K562 (cell line): ENCODE data around the gene ST6GAL1. TPM values are rescaled to one million over a fixed set of nuclear protein-coding genes. Genes with fewer than 3 reads are reported as not detected.

Source experiments
- CBX1 ChIP-seq: sonication (generic); IDR thresholded peaks from 2 replicates; pipeline ENCODE4 v1.6.1; 2016; ENCODE audit warnings: antibody characterized with exemption, low read depth, mild to moderate bottlenecking
- ETV5 ChIP-seq: sonication (generic); formaldehyde crosslinking; IDR thresholded peaks from 2 replicates; pipeline ENCODE4 v1.4.0; 2020; ENCODE audit warnings: low read depth, mild to moderate bottlenecking, missing genetic modification reagents
- GTF2F1 ChIP-seq: IDR thresholded peaks from 2 replicates; pipeline ENCODE4 v1.6.1; 2011; ENCODE audit warnings: low read depth, low read length, improper control_type of control experiment
- HLTF ChIP-seq: fragments of 450-650 bp; IDR thresholded peaks from 2 replicates; pipeline ENCODE4 v1.6.1; 2016
- KAT7 ChIP-seq: sonication (generic); formaldehyde crosslinking; IDR thresholded peaks from 2 replicates; pipeline ENCODE4 v1.8.0; 2022; ENCODE audit warnings: missing genetic modification reagents, mild to moderate bottlenecking, borderline replicate concordance
- MTA1 ChIP-seq: fragments of 450-650 bp; IDR thresholded peaks from 2 replicates; pipeline ENCODE4 v1.6.1; 2017; ENCODE audit warnings: borderline replicate concordance
- NFATC3 ChIP-seq: fragments of 450-650 bp; IDR thresholded peaks from 2 replicates; pipeline ENCODE4 v1.6.1; 2017; ENCODE audit warnings: mild to moderate bottlenecking
- RAD21 ChIP-seq, 2 experiments: fragments of 250-450 bp in 1 of 2; fragments of 450-650 bp in 1 of 2; sonication (Bioruptor Pico) in 1 of 2; formaldehyde crosslinking in 1 of 2; IDR thresholded peaks in 1 of 2; conservative IDR thresholded peaks in 1 of 2; 2 replicates each; pipeline versions ENCODE4 v1.4.0 to v1.8.0; 2020 to 2022; ENCODE audit warnings: mild to moderate bottlenecking in 2 of 2, moderate library complexity in 1 of 2
- RB1 ChIP-seq: fragments of 450-650 bp; IDR thresholded peaks from 2 replicates; pipeline ENCODE4 v1.6.1; 2017; ENCODE audit warnings: low read depth, mild to moderate bottlenecking
- SMARCA4 ChIP-seq: fragments of 450-650 bp; IDR thresholded peaks from 2 replicates; pipeline ENCODE4 v1.6.1; 2016
- SP1 ChIP-seq: sonication (generic); formaldehyde crosslinking; IDR thresholded peaks from 2 replicates; pipeline ENCODE4 v1.8.1; 2022; ENCODE audit warnings: mild to moderate bottlenecking, missing genetic modification reagents
- TARDBP ChIP-seq: fragments of 450-650 bp; IDR thresholded peaks from 2 replicates; pipeline ENCODE4 v1.6.1; 2016
- ZBTB1 ChIP-seq: sonication (generic); formaldehyde crosslinking; IDR thresholded peaks from 2 replicates; pipeline ENCODE4 v1.8.1; 2023; ENCODE audit warnings: missing genetic modification reagents, low read depth, mild to moderate bottlenecking, borderline replicate concordance
- ZNF24 ChIP-seq: fragments of 450-650 bp; IDR thresholded peaks from 2 replicates; pipeline ENCODE4 v1.6.1; 2016
- ZNF644 ChIP-seq: fragments of 200-800 bp; sonication (Bioruptor generic); IDR thresholded peaks from 2 replicates; pipeline ENCODE4 v1.6.1; 2016; ENCODE audit warnings: low read depth, missing genetic modification characterization, missing compliant biosample characterization
- polyA plus RNA-seq, 8 experiments: library from polyadenylated mRNA; depleted of rRNA in 4 of 8; stranded (reverse) in 5 of 8; unstranded in 3 of 8; fragments of >200 nt; fragmentation: Nextera tagmentation in 2 of 8; fragmentation: Illumina TruSeq in 1 of 8; extraction: Ambion mirVana in 2 of 8; extraction: Trizol in 1 of 8; gene quantifications; 2 replicates each; pipeline versions ENCODE4 v1.2.1 to v1.2.3, GENCODE V29; 2011 to 2014; ENCODE audit warnings: inconsistent platforms in 1 of 8, missing spikeins in 1 of 8
- total RNA-seq, 7 experiments: library from RNA; depleted of rRNA in 6 of 7; stranded (reverse); fragments of >200 nt in 6 of 7; fragmentation: Illumina TruSeq in 2 of 7; extraction: Trizol in 2 of 7; gene quantifications; 2 replicates each; pipeline versions ENCODE4 v1.2.1 to v1.2.3, GENCODE V29; 2011 to 2021; ENCODE audit warnings: low replicate concordance in 1 of 7
- TF ChIP-seq, protein P1 (sequence below), 2 experiments: IDR thresholded peaks; 2 replicates each; pipeline ENCODE4 v1.6.1; 2011; ENCODE audit warnings: borderline replicate concordance in 1 of 2, control low read depth in 1 of 2, low read depth in 1 of 2, low read length in 1 of 2, mild to moderate bottlenecking in 1 of 2, mixed read lengths in 1 of 2, moderate library complexity in 1 of 2; ENCODE audit not compliant: insufficient read depth in 1 of 2, insufficient read length in 1 of 2, poor library complexity in 1 of 2, severe bottlenecking in 1 of 2; ENCODE audit errors: extremely low read depth in 1 of 2
- TF ChIP-seq, protein P2 (sequence below): sonication (generic); formaldehyde crosslinking; IDR thresholded peaks from 2 replicates; pipeline ENCODE4 v1.8.1; 2023; ENCODE audit warnings: mild to moderate bottlenecking, missing genetic modification reagents
- TF ChIP-seq, protein P3 (sequence below): sonication (generic); formaldehyde crosslinking; IDR thresholded peaks from 2 replicates; pipeline ENCODE4 v1.4.0; 2020; ENCODE audit warnings: mild to moderate bottlenecking, missing genetic modification reagents
- TF ChIP-seq, protein P4 (sequence below): fragments of 450-650 bp; IDR thresholded peaks from 2 replicates; pipeline ENCODE4 v1.6.1; 2018; ENCODE audit warnings: mild to moderate bottlenecking, low read depth; ENCODE audit not compliant: partially characterized antibody

The ST6GAL1 gene
- total and polyA plus RNA-seq, 9 of the 15 experiments (the other 6 are each of a cell fraction or from before 2014, with no cell fraction given): 31.9 to 145 (median 71.0) TPM

DNA sequence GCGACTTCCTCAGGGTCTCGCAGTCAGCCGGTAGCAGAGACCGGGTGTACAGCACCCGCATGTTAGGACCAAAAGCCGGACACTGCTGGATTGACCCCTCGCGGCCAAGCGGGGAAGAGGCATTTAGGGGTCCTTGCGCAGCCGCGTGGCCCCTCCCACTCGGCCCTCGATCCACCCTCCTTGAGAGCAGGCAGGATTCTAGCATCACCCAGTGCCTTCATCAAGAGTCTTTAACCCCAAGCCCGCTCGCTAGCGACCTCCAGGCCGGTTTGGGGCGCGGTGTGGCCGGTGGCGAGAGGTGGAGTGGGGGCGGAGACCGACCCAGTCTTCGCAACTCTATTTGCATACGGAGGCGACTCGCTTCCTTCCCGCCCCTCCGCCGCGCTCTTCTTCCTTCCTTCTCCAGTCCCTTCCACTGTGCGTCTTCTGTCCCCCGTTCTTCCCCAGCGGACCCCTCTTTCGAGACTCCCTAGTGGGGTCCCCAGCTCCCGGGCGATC lies at the start of gene ST6GAL1 (continued):
- TF ChIP-seq, protein P1, sequence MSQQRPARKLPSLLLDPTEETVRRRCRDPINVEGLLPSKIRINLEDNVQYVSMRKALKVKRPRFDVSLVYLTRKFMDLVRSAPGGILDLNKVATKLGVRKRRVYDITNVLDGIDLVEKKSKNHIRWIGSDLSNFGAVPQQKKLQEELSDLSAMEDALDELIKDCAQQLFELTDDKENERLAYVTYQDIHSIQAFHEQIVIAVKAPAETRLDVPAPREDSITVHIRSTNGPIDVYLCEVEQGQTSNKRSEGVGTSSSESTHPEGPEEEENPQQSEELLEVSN (IDR thresholded peaks at IDR 0.05; ENCODE audit: borderline replicate concordance in 1 of 2, extremely low read depth in 1 of 2, insufficient read depth in 1 of 2, insufficient read length in 1 of 2, low read depth in 1 of 2, low read length in 1 of 2, poor library complexity in 1 of 2, severe bottlenecking in 1 of 2): peak; percentile 69 to 83
- TF ChIP-seq ZNF644 (tag) (no peak), SMARCA4 (no peak), RAD21 (CRISPR knock-in tag; conservative IDR thresholded peaks at IDR 0.05 in 1 of 2, IDR thresholded peaks at IDR 0.05 in 1 of 2) (peak; percentile 74 to 84), HLTF (peak; percentile 80), NFATC3 (no peak), MTA1 (0 out of 2 replicates have a peak, but pooled peaks have one; percentile 45), TARDBP (no peak), SP1 (CRISPR knock-in tag) (peak; percentile 84), KAT7 (CRISPR knock-in tag) (peak; percentile 1; the same call in 1 of the 2 replicates), ETV5 (CRISPR knock-in tag) (no peak; the same call in 1 of the 2 replicates), ZBTB1 (CRISPR knock-in tag) (peak; percentile 79), RB1 (0 out of 2 replicates have a peak, but pooled peaks have one; percentile 55), CBX1 (peak; percentile 98), ZNF24 (peak; percentile 47; the same call in 1 of the 2 replicates), GTF2F1 (0 out of 2 replicates have a peak, but pooled peaks have one; percentile 49)
- TF ChIP-seq, protein P2, sequence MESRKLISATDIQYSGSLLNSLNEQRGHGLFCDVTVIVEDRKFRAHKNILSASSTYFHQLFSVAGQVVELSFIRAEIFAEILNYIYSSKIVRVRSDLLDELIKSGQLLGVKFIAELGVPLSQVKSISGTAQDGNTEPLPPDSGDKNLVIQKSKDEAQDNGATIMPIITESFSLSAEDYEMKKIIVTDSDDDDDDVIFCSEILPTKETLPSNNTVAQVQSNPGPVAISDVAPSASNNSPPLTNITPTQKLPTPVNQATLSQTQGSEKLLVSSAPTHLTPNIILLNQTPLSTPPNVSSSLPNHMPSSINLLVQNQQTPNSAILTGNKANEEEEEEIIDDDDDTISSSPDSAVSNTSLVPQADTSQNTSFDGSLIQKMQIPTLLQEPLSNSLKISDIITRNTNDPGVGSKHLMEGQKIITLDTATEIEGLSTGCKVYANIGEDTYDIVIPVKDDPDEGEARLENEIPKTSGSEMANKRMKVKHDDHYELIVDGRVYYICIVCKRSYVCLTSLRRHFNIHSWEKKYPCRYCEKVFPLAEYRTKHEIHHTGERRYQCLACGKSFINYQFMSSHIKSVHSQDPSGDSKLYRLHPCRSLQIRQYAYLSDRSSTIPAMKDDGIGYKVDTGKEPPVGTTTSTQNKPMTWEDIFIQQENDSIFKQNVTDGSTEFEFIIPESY (CRISPR knock-in tag): peak; percentile 84
- TF ChIP-seq, protein P3, sequence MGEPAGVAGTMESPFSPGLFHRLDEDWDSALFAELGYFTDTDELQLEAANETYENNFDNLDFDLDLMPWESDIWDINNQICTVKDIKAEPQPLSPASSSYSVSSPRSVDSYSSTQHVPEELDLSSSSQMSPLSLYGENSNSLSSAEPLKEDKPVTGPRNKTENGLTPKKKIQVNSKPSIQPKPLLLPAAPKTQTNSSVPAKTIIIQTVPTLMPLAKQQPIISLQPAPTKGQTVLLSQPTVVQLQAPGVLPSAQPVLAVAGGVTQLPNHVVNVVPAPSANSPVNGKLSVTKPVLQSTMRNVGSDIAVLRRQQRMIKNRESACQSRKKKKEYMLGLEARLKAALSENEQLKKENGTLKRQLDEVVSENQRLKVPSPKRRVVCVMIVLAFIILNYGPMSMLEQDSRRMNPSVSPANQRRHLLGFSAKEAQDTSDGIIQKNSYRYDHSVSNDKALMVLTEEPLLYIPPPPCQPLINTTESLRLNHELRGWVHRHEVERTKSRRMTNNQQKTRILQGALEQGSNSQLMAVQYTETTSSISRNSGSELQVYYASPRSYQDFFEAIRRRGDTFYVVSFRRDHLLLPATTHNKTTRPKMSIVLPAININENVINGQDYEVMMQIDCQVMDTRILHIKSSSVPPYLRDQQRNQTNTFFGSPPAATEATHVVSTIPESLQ (CRISPR knock-in tag): peak; percentile 60; the same call in 1 of the 2 replicates
- TF ChIP-seq, protein P4, sequence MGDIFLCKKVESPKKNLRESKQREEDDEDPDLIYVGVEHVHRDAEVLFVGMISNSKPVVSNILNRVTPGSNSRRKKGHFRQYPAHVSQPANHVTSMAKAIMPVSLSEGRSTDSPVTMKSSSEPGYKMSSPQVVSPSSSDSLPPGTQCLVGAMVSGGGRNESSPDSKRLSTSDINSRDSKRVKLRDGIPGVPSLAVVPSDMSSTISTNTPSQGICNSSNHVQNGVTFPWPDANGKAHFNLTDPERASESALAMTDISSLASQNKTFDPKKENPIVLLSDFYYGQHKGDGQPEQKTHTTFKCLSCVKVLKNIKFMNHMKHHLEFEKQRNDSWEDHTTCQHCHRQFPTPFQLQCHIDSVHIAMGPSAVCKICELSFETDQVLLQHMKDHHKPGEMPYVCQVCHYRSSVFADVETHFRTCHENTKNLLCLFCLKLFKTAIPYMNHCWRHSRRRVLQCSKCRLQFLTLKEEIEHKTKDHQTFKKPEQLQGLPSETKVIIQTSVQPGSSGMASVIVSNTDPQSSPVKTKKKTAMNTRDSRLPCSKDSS: peak; percentile 36
